Vagina (tissue), 2 donors: ENCODE data around the gene NKIRAS1. TPM values are rescaled to one million over a fixed set of nuclear protein-coding genes. Genes with fewer than 3 reads are reported as not detected.

Experiments used
- DNase-seq, 2 donors: peaks; one replicate each; pipeline ENCODE4 v3.0.0-alpha.2; 2017; ENCODE audit errors: extremely low spot score in 2 of 2
- H3K27ac ChIP-seq: fragments of 200-600 bp; sonication (generic); one replicate; pipeline ENCODE4 v1.5.1; 2019
- H3K27me3 ChIP-seq: fragments of 200-600 bp; sonication (generic); one replicate; pipeline ENCODE4 v1.5.1; 2019
- H3K36me3 ChIP-seq, 2 donors: fragments of 200-600 bp; sonication (generic); one replicate each; pipeline ENCODE4 v1.5.1; 2017 to 2019
- H3K4me1 ChIP-seq: fragments of 200-600 bp; sonication (generic); one replicate; pipeline ENCODE4 v1.5.1; 2019
- H3K4me3 ChIP-seq, 2 donors: fragments of 200-600 bp; sonication (generic); 1 replicate in 1 of 2; 2 replicates in 1 of 2; pipeline ENCODE4 v1.5.1; 2016 to 2019
- H3K9me3 ChIP-seq: fragments of 200-600 bp; sonication (generic); one replicate; pipeline ENCODE4 v1.5.1; 2019
- POLR2A ChIP-seq, 2 donors: fragments of 450-650 bp; IDR thresholded peaks; one replicate each; pipeline ENCODE4 v1.6.1; 2017; ENCODE audit warnings: antibody characterized with exemption in 2 of 2, mild to moderate bottlenecking in 2 of 2, moderate library complexity in 2 of 2
- POLR2AphosphoS5 ChIP-seq, 2 donors: sonication (generic); formaldehyde crosslinking; IDR thresholded peaks; one replicate each; pipeline ENCODE4 v1.9.0; 2017; ENCODE audit warnings: antibody characterized with exemption in 2 of 2, mild to moderate bottlenecking in 2 of 2, low read depth in 1 of 2; ENCODE audit not compliant: insufficient read depth in 1 of 2
- intact Hi-C: fragments of 100-400 bp; cut with DNase I; formaldehyde crosslinking; loops from one replicate; pipeline ENCODE4 v1.15.1; 2023
- total RNA-seq: library from RNA; depleted of rRNA; stranded (reverse); fragments of >200 nt; gene quantifications from one replicate; pipeline ENCODE4 v1.2.3, GENCODE V29; 2016
- TF ChIP-seq, protein P1 (sequence below), 3 experiments: fragments of 450-650 bp in 2 of 3; fragments of 200-600 bp in 1 of 3; sonication (generic) in 1 of 3; IDR thresholded peaks; one replicate each; pipeline ENCODE4 v1.5.1; 2017 to 2019; ENCODE audit warnings: antibody characterized with exemption in 3 of 3, mild to moderate bottlenecking in 2 of 3, moderate library complexity in 2 of 3

NKIRAS1 gene
- total RNA-seq, 1 donor from 2014 or later = 9.1 TPM

DNA sequence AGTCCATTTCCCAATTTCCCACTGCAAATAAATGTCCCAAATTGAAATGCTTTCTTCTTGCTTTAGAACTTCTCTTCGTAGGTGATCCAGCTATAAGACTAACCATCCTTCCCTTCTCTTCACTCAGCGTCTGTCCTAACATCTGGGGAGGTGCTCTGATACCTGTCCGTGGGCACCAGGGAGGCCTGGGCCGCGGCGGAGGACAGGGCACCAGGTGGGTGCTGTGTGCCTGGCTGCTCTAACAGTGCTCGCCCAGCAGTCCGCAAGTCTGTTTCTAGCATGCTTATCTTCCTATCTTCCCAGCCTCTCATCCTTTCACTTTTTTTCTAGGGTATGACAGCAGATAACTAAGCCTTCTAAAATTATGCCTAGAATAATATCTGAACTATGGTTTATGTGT lies 37.3 kb downstream of the NKIRAS1 start:
- Histone ChIP-seq H3K4me1 (peaks cover 36% of the 10 kb centered on the region), H3K36me3 (no peaks in the 10 kb centered on the region), H3K27ac (no peak overlapping the region), H3K4me3 (no peak overlapping the region), H3K9me3 (no peaks in the 10 kb centered on the region), H3K27me3 (no peaks in the 10 kb centered on the region)
- TF ChIP-seq POLR2A (IDR thresholded peaks at IDR 0.05) (no peak), POLR2AphosphoS5 (IDR thresholded peaks at IDR 0.05; ENCODE audit: insufficient read depth in 1 of 2, low read depth in 1 of 2) (no peak)
- TF ChIP-seq, protein P1, sequence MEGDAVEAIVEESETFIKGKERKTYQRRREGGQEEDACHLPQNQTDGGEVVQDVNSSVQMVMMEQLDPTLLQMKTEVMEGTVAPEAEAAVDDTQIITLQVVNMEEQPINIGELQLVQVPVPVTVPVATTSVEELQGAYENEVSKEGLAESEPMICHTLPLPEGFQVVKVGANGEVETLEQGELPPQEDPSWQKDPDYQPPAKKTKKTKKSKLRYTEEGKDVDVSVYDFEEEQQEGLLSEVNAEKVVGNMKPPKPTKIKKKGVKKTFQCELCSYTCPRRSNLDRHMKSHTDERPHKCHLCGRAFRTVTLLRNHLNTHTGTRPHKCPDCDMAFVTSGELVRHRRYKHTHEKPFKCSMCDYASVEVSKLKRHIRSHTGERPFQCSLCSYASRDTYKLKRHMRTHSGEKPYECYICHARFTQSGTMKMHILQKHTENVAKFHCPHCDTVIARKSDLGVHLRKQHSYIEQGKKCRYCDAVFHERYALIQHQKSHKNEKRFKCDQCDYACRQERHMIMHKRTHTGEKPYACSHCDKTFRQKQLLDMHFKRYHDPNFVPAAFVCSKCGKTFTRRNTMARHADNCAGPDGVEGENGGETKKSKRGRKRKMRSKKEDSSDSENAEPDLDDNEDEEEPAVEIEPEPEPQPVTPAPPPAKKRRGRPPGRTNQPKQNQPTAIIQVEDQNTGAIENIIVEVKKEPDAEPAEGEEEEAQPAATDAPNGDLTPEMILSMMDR (IDR thresholded peaks at IDR 0.05) = no peak
- DNase-seq = no peak
- intact Hi-C loops = no loop called here

DNA sequence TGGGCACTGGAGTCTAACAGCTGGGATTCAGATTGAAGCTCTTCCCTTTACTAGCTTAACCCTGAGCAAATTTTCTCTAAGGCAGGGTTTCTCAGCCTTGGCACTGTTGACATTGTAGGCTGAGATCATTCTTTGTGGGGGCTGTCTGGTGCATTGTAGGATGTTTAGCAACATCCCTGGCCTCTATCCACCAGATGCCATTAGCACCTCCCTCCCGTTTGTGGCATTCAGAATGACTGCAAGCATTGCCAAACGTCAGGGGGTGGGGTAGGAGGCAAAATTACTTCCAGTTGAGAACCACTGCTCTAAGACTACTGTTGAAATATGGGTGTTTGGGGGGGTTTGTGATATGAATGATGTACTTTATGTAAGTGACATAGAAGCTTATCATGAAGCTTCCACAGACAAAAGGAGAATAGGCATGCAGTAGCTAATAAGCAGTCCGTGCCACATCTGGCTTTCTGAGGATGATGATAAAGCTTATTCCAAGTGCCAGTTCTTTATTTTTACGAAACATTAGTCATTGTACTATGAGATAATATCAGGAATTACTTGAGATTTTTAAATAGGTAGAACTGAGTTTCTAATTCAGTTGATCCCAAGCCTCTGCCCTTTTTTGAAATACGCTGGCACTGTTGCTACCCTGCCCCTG lies 39.3 kb downstream of the NKIRAS1 start:
- intact Hi-C loops = no loop called here
- TF ChIP-seq, protein P1 (IDR thresholded peaks at IDR 0.05) = no peak
- TF ChIP-seq POLR2AphosphoS5 (IDR thresholded peaks at IDR 0.05; ENCODE audit: insufficient read depth in 1 of 2, low read depth in 1 of 2) = no peak
- no peak for TF ChIP-seq POLR2A (IDR thresholded peaks at IDR 0.05)
- H3K4me1 ChIP-seq = peaks cover 49% of the 10 kb centered on the region

DNA sequence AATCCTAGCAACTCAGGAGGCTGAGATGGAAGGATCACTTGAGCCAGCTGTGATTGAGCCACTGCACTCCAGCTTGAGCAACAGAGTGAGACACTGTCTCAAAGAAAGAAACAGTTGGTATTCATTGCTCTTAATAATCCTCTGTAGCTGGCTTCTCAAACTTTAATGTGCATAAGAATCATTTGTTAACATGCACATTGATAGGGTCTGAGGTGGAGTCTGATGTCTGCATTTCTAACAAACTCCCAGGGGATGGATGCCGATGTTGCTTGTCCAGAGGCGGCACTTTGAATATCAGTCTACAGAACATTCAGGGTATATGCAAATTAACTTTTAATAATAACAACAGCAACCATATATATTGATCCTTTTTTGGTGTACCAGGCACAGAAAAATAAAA lies 39.9 kb downstream of the NKIRAS1 start:
- TF ChIP-seq, protein P1 (IDR thresholded peaks at IDR 0.05) = no peak
- TF ChIP-seq POLR2A (IDR thresholded peaks at IDR 0.05) (no peak), POLR2AphosphoS5 (IDR thresholded peaks at IDR 0.05; ENCODE audit: insufficient read depth in 1 of 2, low read depth in 1 of 2) (no peak)

More for the DNA sequence above, 39.3 kb downstream of the NKIRAS1 start:
- no peaks in the 10 kb centered on the region for H3K36me3 ChIP-seq
- H3K9me3 ChIP-seq = no peaks in the 10 kb centered on the region
- no peak overlapping the region for H3K27ac ChIP-seq
- no peak overlapping the region for H3K4me3 ChIP-seq
- no peaks in the 10 kb centered on the region for H3K27me3 ChIP-seq
- DNase-seq = no peak

DNA sequence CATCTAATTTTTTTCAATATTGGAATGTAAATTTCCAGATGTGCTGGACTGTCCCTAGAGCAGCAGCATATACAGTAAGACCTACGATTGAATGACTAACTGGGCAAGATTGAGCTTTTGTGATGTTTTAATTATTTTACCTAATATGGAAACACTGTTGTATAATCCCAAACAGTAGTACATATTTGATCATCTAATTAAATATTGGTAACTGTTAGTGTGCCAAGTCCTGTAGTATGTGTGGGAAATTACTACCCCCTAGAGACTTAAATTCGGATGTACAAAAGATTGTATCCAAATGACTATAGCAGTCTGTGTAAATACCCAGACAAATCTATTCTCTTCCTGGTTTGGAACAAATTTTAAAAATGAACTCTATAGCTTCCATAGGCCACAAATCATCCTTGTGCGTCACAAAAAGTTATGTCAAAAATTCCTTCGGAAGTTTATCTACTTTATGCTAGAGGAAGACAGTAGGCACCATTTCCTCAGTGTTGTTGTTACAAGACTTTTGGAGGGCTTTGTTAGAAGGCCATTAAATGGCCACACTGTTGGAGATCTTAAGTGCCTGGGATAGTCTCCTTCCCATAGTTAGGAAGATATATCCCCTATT lies 41.6 kb downstream of the NKIRAS1 start:
- Histone ChIP-seq H3K36me3 (no peaks in the 10 kb centered on the region), H3K27me3 (no peaks in the 10 kb centered on the region), H3K4me1 (peaks cover 43% of the 10 kb centered on the region), H3K27ac (no peak overlapping the region), H3K4me3 (no peak overlapping the region), H3K9me3 (no peaks in the 10 kb centered on the region)
- no peak for DNase-seq
- intact Hi-C loops = no loop called here
- TF ChIP-seq POLR2A (IDR thresholded peaks at IDR 0.05) = no peak
- TF ChIP-seq, protein P1 (IDR thresholded peaks at IDR 0.05) = no peak
- TF ChIP-seq POLR2AphosphoS5 (IDR thresholded peaks at IDR 0.05; ENCODE audit: insufficient read depth in 1 of 2, low read depth in 1 of 2) = no peak

More for the DNA sequence above, 39.9 kb downstream of the NKIRAS1 start:
- intact Hi-C loops = no loop called here
- H3K9me3 ChIP-seq = no peaks in the 10 kb centered on the region
- H3K36me3 ChIP-seq = no peaks in the 10 kb centered on the region
- H3K27ac ChIP-seq = no peak overlapping the region
- DNase-seq = no peak
- no peak overlapping the region for H3K4me3 ChIP-seq
- no peaks in the 10 kb centered on the region for H3K27me3 ChIP-seq
- peaks cover 49% of the 10 kb centered on the region for H3K4me1 ChIP-seq
